Fibroblast of skin of abdomen (primary cell): ENCODE measurements around the gene RGMB.

Experiments
- DNase-seq: peaks from one replicate; pipeline ENCODE4 v3.0.0-alpha.2; 2013

RGMB gene

GRCh38 chr5:98827588-98828284 is 54.3 kb downstream of the RGMB start:
- DNase-seq = no peak

DNA sequence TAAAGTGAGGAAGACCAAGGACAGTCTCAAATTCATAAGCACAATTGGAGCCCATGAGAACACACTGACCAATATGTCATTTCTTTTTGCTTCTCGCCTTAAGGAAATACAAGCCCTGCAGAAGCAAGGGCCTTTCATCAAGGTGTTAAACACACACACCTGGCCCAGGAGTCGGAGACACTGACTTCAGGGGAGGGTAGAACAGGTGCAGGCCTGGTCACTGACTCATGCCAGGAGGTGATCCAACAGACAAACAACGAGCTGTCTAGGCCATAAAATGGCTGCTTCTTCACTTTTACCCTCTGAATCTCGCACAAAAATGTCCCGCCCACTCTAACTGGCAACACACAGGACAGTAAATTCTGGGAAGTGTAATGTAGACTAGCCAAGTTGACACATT is 62.7 kb downstream of the RGMB start:
- no peak for DNase-seq

DNA sequence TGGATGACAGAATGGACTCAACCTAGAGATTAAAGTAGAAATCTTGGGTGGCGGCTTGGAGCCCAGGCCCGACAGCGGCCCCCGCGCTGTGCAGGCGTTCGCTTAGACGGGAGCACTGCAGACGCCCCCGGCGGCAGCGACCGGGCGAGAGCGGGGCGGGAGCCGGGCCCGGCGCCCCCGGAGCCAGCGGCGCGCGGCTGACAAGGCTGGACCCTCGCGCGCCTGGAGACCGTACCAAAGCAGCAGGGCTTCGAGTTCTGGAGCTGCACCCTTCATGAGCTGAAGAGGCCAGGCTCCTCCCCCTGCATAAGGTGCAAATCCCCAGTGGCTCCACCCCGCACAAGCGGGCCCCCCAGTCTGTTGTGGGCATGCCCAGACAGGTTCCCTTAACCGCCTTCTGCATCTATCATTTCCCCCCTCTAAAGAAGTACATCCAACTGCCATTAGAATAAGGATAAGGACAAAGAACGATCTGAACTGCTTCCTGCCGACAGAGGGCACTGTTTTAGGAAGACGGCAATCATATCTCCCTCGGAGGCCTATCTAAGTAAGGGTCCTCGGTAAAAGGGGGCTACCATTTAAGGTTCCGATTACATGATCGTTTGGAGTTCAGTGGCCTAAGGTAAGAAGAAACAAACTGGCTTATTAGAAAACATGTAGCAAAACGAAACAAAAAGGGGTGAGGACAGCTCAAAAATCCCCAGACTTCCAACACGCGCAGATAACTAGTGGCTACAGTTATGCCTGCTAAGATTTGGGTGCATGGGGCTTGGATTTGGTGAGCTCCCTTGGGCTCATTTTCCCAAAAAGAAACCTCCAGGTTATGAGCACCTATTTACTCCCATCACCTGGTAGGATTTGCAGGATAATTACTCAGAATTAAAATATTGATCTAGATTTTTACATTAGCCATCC is 66.3 kb downstream of the RGMB start:
- DNase-seq = peak; percentile 3

- DNase-seq = no peak
Measured at GRCh38 chr5:98840946-98841345, 67.5 kb downstream of the RGMB start.

DNA sequence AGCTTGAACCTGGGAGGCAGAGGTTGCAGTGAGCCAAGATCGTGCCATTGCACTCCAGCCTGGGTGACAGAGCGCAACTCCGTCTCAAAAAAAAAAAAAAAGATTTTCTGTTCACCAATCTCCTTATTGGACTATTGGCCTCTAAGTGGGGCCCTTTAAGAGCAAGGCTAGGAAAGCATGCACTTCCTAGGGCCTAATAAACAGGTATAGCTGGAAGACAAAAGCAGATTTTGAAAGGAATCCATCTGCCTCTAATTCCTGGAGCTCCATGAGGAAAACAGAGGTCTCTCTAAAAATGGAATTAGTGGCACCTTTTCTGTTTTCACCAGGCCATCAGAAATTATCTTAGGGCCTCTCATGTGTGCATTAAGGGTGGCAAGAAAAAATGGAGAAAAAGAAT is 70.0 kb downstream of the RGMB start:
- no peak for DNase-seq

DNA sequence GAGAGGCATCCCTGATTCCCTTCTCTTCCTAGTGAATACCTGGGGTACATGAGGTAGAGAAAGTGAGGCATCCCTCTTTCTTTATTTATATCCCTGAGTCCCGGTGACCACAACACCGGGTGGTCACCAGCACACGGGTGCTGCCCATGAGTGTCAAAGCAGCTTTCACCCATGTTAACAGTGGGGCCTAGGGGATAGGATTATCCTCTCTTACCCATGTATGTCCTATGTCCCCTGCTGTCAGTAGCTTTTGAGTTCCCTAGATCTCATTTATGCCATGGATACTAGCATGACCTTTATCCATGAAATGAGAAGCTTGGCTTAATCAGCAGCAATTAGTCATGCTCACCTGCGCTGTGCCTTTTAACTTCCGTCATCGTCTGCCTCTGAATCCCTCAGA is 71.4 kb downstream of the RGMB start:
- DNase-seq = no peak

DNA sequence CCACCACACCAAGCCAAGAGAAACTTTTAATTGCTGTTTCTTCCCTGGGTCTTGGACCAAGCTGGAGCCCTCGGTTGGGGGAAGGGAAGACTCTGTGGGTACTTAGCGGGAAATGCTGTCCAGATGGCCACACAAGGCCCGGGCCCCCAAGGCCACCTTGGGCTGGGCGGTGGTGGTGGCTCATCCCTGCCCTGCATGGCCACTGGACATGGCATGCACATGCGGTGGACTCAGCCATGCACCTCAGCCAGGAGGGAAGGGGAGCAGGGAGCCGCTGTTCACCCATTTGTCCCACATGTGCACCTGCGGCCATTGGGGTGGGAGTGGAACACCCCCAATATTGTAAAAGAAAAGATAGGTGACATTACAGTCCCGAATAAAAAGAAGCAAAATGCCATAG is 72.4 kb downstream of the RGMB start:
- no peak for DNase-seq
